Activated T-cell treated with anti-CD3 and anti-CD28 coated beads for 24 hours (primary cell): ENCODE data around the gene CYP4F22.

Source experiments
- DNase-seq: peaks from one replicate; pipeline ENCODE4 v3.0.0-alpha.2; 2020; ENCODE audit warnings: low read depth

Gene CYP4F22

GRCh38 chr19:15534957-15535864 is 26.9 kb downstream of the CYP4F22 start:
- DNase-seq = no peak

GRCh38 chr19:15536350-15536749 is 28.0 kb downstream of the CYP4F22 start:
- no peak for DNase-seq

- no peak for DNase-seq
Observed at GRCh38 chr19:15538774-15539173, 30.4 kb downstream of the CYP4F22 start.

- no peak for DNase-seq
Observed at GRCh38 chr19:15539638-15540037, 31.3 kb downstream of the CYP4F22 start.

- no peak for DNase-seq
Observed at GRCh38 chr19:15540435-15540834, 32.1 kb downstream of the CYP4F22 start.

- no peak for DNase-seq
Observed at GRCh38 chr19:15544283-15544682, 36.0 kb downstream of the CYP4F22 start.

GRCh38 chr19:15544970-15545369 is 36.6 kb downstream of the CYP4F22 start:
- no peak for DNase-seq

GRCh38 chr19:15548648-15549047 is 40.3 kb downstream of the CYP4F22 start:
- no peak for DNase-seq

GRCh38 chr19:15549581-15549980 is 41.3 kb downstream of the CYP4F22 start:
- DNase-seq = no peak

GRCh38 chr19:15550273-15550672 is 41.9 kb downstream of the CYP4F22 start:
- DNase-seq = no peak

- no peak for DNase-seq
Observed at GRCh38 chr19:15550929-15551292, 42.6 kb downstream of the CYP4F22 start.

- DNase-seq = peak; percentile 62
Observed at GRCh38 chr19:15551293-15552004, 43.1 kb downstream of the CYP4F22 start.

- no peak for DNase-seq
Observed at GRCh38 chr19:15555021-15555420, 46.7 kb downstream of the CYP4F22 start.

GRCh38 chr19:15555759-15556633 is 47.7 kb downstream of the CYP4F22 start:
- peak; percentile 97 for DNase-seq

GRCh38 chr19:15556634-15557181 is 48.4 kb downstream of the CYP4F22 start:
- no peak for DNase-seq

GRCh38 chr19:15557223-15557622 is 48.9 kb downstream of the CYP4F22 start:
- no peak for DNase-seq

GRCh38 chr19:15562145-15562544 is 53.8 kb downstream of the CYP4F22 start:
- DNase-seq = no peak

GRCh38 chr19:15562861-15563260 is 54.5 kb downstream of the CYP4F22 start:
- no peak for DNase-seq

GRCh38 chr19:15563325-15563794 is 55.0 kb downstream of the CYP4F22 start:
- DNase-seq = no peak

GRCh38 chr19:15563931-15564330 is 55.6 kb downstream of the CYP4F22 start:
- DNase-seq = no peak

- no peak for DNase-seq
Observed at GRCh38 chr19:15564534-15565168, 56.3 kb downstream of the CYP4F22 start.
